Nephron (organoid): ENCODE measurements around the gene ITGB5.

Source experiments
- H3K27ac Mint-ChIP-seq, 3 experiments: 2 replicates each; pipeline ENCODE4 v1.8.0; 2020; ENCODE audit warnings: mixed read lengths in 3 of 3, mild to moderate bottlenecking in 2 of 3, moderate library complexity in 1 of 3
- H3K27me3 Mint-ChIP-seq: 2 replicates; pipeline ENCODE4 v1.8.0; 2021; ENCODE audit warnings: low read depth, mild to moderate bottlenecking, moderate library complexity, mixed read lengths
- H3K36me3 Mint-ChIP-seq: 2 replicates; pipeline ENCODE4 v1.8.0; 2020; ENCODE audit warnings: low read depth, mixed read lengths
- H3K4me1 Mint-ChIP-seq: 2 replicates; pipeline ENCODE4 v1.8.0; 2020; ENCODE audit warnings: mixed read lengths
- H3K4me3 Mint-ChIP-seq, 3 experiments: 2 replicates each; pipeline ENCODE4 v1.8.0; 2020; ENCODE audit warnings: mild to moderate bottlenecking in 3 of 3, mixed read lengths in 3 of 3, moderate library complexity in 2 of 3
- H3K9me3 Mint-ChIP-seq: 2 replicates; pipeline ENCODE4 v1.8.0; 2020; ENCODE audit warnings: mixed read lengths
- CTCF ChIP-seq, 3 experiments: fragments of 200-600 bp; sonication (generic); IDR thresholded peaks; one replicate each; pipeline ENCODE4 v1.5.0; 2021; ENCODE audit warnings: antibody characterized with exemption in 3 of 3; ENCODE audit not compliant: unreplicated experiment in 3 of 3

ITGB5 gene

GRCh38 chr3:124887177-124887931, at the start of gene ITGB5:
ITGB5 (minus strand) TSS chr3:124887365; CDS start chr3:124887000, 365 bp downstream.
- H3K4me1 Mint-ChIP-seq: peaks cover 22% of the 10 kb centered on the region
- peaks cover 57% of the 10 kb centered on the region for H3K27me3 Mint-ChIP-seq
- no peak for TF ChIP-seq CTCF (IDR thresholded peaks at IDR 0.05; ENCODE audit: unreplicated experiment in 3 of 3)
- peak within 1 kb of the TSS; percentile 85 to 88 (median 88) for H3K4me3 Mint-ChIP-seq
- no peaks in the 10 kb centered on the region for H3K36me3 Mint-ChIP-seq
- H3K9me3 Mint-ChIP-seq: no peaks in the 10 kb centered on the region
- peak within 1 kb of the TSS; percentile 15 to 86 (median 36) for H3K27ac Mint-ChIP-seq

GRCh38 chr3:124935794-124936542, 48.8 kb upstream of the ITGB5 start:
- peaks cover 3% of the 10 kb centered on the region for H3K9me3 Mint-ChIP-seq
- TF ChIP-seq CTCF (IDR thresholded peaks at IDR 0.05; ENCODE audit: unreplicated experiment in 3 of 3): no peak
- no peaks in the 10 kb centered on the region for H3K4me1 Mint-ChIP-seq
- no peak overlapping the region for H3K27ac Mint-ChIP-seq
- no peak overlapping the region for H3K4me3 Mint-ChIP-seq
- no peaks in the 10 kb centered on the region for H3K36me3 Mint-ChIP-seq
- H3K27me3 Mint-ChIP-seq: peaks cover 16% of the 10 kb centered on the region

DNA sequence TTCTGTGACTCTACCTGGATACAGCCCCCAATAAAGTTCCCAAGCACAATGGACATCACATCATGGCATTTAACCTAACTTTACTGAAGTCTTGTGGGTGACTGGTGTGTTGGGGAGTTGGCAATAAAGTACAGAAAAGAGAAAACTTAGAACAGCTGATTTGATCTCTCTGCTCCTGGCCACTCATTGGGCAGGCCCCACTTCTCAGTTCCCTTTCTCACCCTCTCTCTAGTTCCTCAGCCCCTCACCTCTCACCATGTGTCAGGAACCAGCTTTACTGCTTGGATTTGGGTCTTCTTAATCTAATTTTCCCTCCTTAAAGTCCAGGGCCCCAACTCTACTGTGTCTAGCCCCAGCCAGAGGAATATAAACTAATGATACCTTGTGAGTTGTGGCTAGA, 48.1 kb upstream of the ITGB5 start:
- Mint-ChIP-seq H3K9me3 (peaks cover 3% of the 10 kb centered on the region), H3K4me3 (no peak overlapping the region), H3K36me3 (no peaks in the 10 kb centered on the region), H3K27ac (no peak overlapping the region), H3K4me1 (no peaks in the 10 kb centered on the region), H3K27me3 (peaks cover 16% of the 10 kb centered on the region)
- TF ChIP-seq CTCF (IDR thresholded peaks at IDR 0.05; ENCODE audit: unreplicated experiment in 3 of 3): no peak

DNA sequence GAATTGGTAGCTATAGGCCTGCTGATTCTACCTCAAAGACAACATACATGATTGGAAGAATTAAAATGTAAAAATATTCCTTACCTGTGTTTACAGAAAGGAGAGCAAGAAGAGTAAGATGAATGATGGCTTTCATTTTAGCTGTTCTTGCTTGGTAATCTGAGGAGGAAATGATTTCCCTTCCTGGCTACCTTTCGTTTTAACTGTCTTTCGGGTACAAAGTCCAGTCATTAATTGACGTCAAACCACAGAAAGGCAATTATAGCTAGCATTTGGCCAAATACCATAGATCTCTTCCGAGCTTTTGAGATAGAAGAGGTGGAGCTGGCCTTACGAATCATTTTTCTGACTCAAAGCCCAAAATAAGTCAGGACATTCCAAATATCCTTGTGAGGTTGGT, 47.4 kb upstream of the ITGB5 start, which contains the start of gene MUC13:
TSS of gene MUC13 (minus strand) at position 175 of the 400 bp plus-strand sequence. CDS start at position 136, 39 bp downstream.
- H3K4me1 Mint-ChIP-seq: no peaks in the 10 kb centered on the region
- peaks cover 3% of the 10 kb centered on the region for H3K9me3 Mint-ChIP-seq
- TF ChIP-seq CTCF (IDR thresholded peaks at IDR 0.05; ENCODE audit: unreplicated experiment in 3 of 3): no peak
- no peak within 1 kb of the TSS for H3K4me3 Mint-ChIP-seq
- H3K36me3 Mint-ChIP-seq: no peaks in the 10 kb centered on the region
- peaks cover 16% of the 10 kb centered on the region for H3K27me3 Mint-ChIP-seq
- H3K27ac Mint-ChIP-seq: no peak within 1 kb of the TSS

GRCh38 chr3:124928333-124929202, 41.4 kb upstream of the ITGB5 start:
- Mint-ChIP-seq H3K36me3 (no peaks in the 10 kb centered on the region), H3K9me3 (no peaks in the 10 kb centered on the region), H3K27ac (no peak overlapping the region), H3K4me3 (no peak overlapping the region), H3K4me1 (no peaks in the 10 kb centered on the region), H3K27me3 (peaks cover 13% of the 10 kb centered on the region)
- peak; percentile 50 to 65 (median 62) for TF ChIP-seq CTCF (IDR thresholded peaks at IDR 0.05; ENCODE audit: unreplicated experiment in 3 of 3)
